Heart right ventricle (tissue), 16 donors: ENCODE data around the gene PSMB2. TPM values are rescaled to one million over a fixed set of nuclear protein-coding genes. Genes with fewer than 3 reads are reported as not detected.

Experiments used
- ATAC-seq, 8 donors: fragments of 200-7000 bp; cut with Tn5 transposase; one replicate each; pipeline ENCODE4 v1.9.1; 2020; ENCODE audit warnings: mild to moderate bottlenecking in 8 of 8, moderate library complexity in 8 of 8, moderate number of reproducible peaks in 1 of 8
- DNase-seq, 2 donors: peaks; one replicate each; pipeline ENCODE4 v3.0.0-alpha.2; 2020
- H3K27ac ChIP-seq, 10 donors: fragments of 200-600 bp; sonication (generic) in 2 of 10; one replicate each; pipeline versions ENCODE4 v1.5.0 to v1.8.0; 2020 to 2022; ENCODE audit warnings: mild to moderate bottlenecking in 3 of 10
- H3K27me3 ChIP-seq, 7 donors: fragments of 200-600 bp; one replicate each; pipeline ENCODE4 v1.8.0; 2021 to 2022; ENCODE audit warnings: mild to moderate bottlenecking in 2 of 7
- H3K36me3 ChIP-seq, 9 donors: fragments of 200-600 bp; sonication (generic) in 1 of 9; one replicate each; pipeline versions ENCODE4 v1.5.0 to v1.8.0; 2020 to 2022; ENCODE audit warnings: mild to moderate bottlenecking in 2 of 9
- H3K4me1 ChIP-seq, 9 donors: fragments of 200-600 bp; sonication (generic) in 1 of 9; one replicate each; pipeline versions ENCODE4 v1.5.0 to v1.8.0; 2020 to 2022; ENCODE audit warnings: mild to moderate bottlenecking in 4 of 9
- H3K4me3 ChIP-seq, 10 donors: fragments of 200-600 bp; sonication (generic) in 2 of 10; one replicate each; pipeline versions ENCODE4 v1.5.0 to v1.8.0; 2020 to 2022; ENCODE audit warnings: mild to moderate bottlenecking in 7 of 10, moderate library complexity in 2 of 10
- H3K9me3 ChIP-seq, 11 donors: fragments of 200-600 bp in 10 of 11; sonication (generic) in 2 of 11; one replicate each; pipeline versions ENCODE4 v1.5.0 to v1.8.0; 2013 to 2022; ENCODE audit warnings: mild to moderate bottlenecking in 2 of 11, control low read depth in 1 of 11, moderate library complexity in 1 of 11
- CTCF ChIP-seq, 9 donors: fragments of 200-600 bp; sonication (generic) in 2 of 9; IDR thresholded peaks; one replicate each; pipeline versions ENCODE4 v1.5.0 to v1.8.0; 2021 to 2022; ENCODE audit warnings: antibody characterized with exemption in 9 of 9, mild to moderate bottlenecking in 5 of 9, moderate library complexity in 1 of 9
- WGBS, 2 donors: extraction: QIAGEN DNeasy Blood & Tissue Kit; methylation state at CpG; one replicate each; pipeline ENCODE4 v1.1.7; 2013; ENCODE audit warnings: inconsistent platforms in 1 of 2; 5-methylcytosine and 5-hydroxymethylcytosine counted together
- intact Hi-C, 10 donors: fragments of 100-400 bp; cut with DNase I; formaldehyde crosslinking; loops; one replicate each; pipeline versions ENCODE4 v1.11.1 to v1.14.2; 2022
- polyA plus RNA-seq, 2 donors: library from polyadenylated mRNA; stranded (reverse); fragments of 200-250 nt; gene quantifications; one replicate each; pipeline ENCODE4 v1.2.3, GENCODE V29; 2013
- total RNA-seq, 10 donors: library from RNA; stranded (reverse); fragmentation: NEBNext Ultra II Directional in 3 of 10; extraction: Animal tissue kit (Norgen Biotek cat#: 25700) in 3 of 10; gene quantifications; one replicate each; pipeline versions ENCODE4 v1.2.1 to v1.2.4, GENCODE V29; 2021 to 2023
- donor health status: Arrhythmogenic right ventricular cardiomyopathy.
- donor health status: ischemic (EF 13 %, LVEDD 7.1; RV severe dilation, severe dysfunction).
- donor health status: healthy with polysubstance abuse.
- donor health status: DM: no; HTN: yes; CAD: no.
- donor health status: DM: no; HTN: no; CAD: no.
- donor health status: ischemic (EF 25% LVEDD 6.9; RV normal size, moderate dysfunction).
- donor health status: ischemic (EF 25% LVEDD 5.7; RV mildly dilated, moderate dysfunction).
- donor health status: healthy.
- donor health status: DM: yes; HTN: yes; CAD: no.
- donor health status: Ischemic cardiomyopathy.
- donor health status: ischemic (EF 35%, LVEDD 5.7; RV mildly dilated, moderate dysfunction).
- donor health status: nonischemic (EF 11% LVEDD 7.7; RV severe dilation, severe dysfunction).
- donor health status: DM: yes; HTN: yes; CAD: no.
- donor health status: PGD.
- donor health status: ischemic (EF 29% LVEDD 5.4; RV normal size, mild dysfunction).
- donor health status: nonischemic (EF 23%, LVEDD 6.1; RV moderate dilation, normal function).

The PSMB2 gene
- total and polyA plus RNA-seq, 12 donors = 34.1 to 55.0 (median 39.1) TPM

GRCh38 chr1:35672116-35672515, 30.8 kb upstream of the PSMB2 start:
- intact Hi-C loops = no loop called here
- ATAC-seq (no peak), DNase-seq (no peak)
- Histone ChIP-seq H3K36me3 (no peaks in the 10 kb centered on the region), H3K27ac (no peak overlapping the region), H3K4me1 (no peaks in the 10 kb centered on the region), H3K9me3 (no peaks in the 10 kb centered on the region), H3K4me3 (no peak overlapping the region), H3K27me3 (peaks cover 0 to 20% (median 3%) of the 10 kb centered on the region in 7 donors)
- WGBS, 2 donors = 63 to 78% methylated on average over 6 of the region's 6 CpGs
- no peak for TF ChIP-seq CTCF (IDR thresholded peaks at IDR 0.05)

DNA sequence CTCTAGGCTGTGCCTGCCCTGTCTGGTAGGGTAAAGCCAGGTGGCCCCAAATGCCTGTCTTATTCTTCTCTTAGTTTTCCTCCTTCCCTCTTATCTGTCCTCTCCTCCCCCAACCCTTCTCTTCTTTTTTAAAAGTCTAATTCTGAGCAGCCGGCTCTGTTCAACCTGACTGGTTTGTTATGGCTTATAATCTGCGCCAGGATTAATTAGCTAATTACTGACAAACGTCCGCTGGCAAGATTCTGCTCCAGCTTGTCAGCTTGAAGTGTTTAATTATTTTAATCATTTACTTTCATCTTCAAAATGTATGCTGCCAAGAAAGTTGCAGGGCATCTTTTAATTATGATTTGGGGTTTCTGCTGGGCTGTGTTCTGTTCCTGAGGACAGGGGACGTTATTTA, 27.2 kb upstream of the PSMB2 start:
- no peak for TF ChIP-seq CTCF (IDR thresholded peaks at IDR 0.05)
- Histone ChIP-seq H3K36me3 (no peaks in the 10 kb centered on the region), H3K27me3 (peaks cover 0 to 40% (median 12%) of the 10 kb centered on the region in 7 donors), H3K27ac (no peak overlapping the region), H3K4me1 (no peaks in the 10 kb centered on the region), H3K4me3 (no peak overlapping the region), H3K9me3 (no peaks in the 10 kb centered on the region)
- 66 to 73% methylated on average over 5 of the region's 5 CpGs for WGBS, 2 donors
- ATAC-seq (no peak), DNase-seq (no peak)
- intact Hi-C loops = no loop called here

DNA sequence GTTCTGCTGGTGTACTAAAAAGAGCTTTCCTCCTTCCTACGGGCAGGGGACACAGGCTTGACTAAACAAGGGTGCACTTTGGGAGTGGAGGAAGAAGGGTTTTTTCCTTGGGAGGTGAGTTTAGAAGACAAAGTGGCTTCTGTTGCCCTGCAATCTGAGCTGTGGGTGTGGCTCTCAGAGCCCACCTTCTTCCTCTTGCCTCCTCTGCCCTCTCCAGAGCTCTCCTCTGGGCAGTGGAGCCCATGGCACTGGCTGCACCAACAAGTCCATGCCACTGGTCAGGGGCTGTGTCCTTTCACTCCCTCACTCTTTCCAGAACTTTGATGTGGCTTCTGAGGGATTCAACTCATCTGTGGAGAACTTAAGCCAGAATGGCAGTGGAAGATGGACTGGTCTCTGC, 25.6 kb upstream of the PSMB2 start:
- Histone ChIP-seq H3K9me3 (no peaks in the 10 kb centered on the region), H3K4me1 (no peaks in the 10 kb centered on the region), H3K36me3 (no peaks in the 10 kb centered on the region), H3K27me3 (peaks cover 0 to 27% (median 12%) of the 10 kb centered on the region in 7 donors), H3K4me3 (no peak overlapping the region), H3K27ac (no peak overlapping the region)
- WGBS, 2 donors = 43 to 60% methylated on average over 1 of the region's 1 CpG
- intact Hi-C loops = no loop called here
- DNase-seq (no peak), ATAC-seq (no peak)
- TF ChIP-seq CTCF (IDR thresholded peaks at IDR 0.05) = no peak

DNA sequence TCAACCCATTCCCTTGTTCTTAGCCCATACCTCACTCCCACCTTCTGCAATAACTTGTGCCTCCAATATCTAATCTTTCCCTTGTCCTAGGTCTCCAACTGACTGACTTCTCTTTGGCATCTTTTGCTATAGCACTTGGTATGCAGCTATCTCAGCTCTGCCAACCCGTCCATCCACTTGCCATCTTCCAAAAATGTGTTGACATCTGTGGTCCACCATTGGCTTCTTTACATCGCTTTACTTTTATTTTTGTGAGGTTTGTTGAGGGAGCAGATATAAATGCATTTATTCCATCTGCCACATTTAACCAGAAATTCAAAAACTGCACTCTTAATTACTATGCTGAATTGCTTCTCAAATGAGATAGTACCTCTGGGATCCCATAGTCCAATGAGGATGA, 24.9 kb upstream of the PSMB2 start:
- WGBS, 2 donors = 78 to 81% methylated on average over 2 of the region's 2 CpGs
- no peak overlapping the region for H3K4me3 ChIP-seq
- intact Hi-C loops = no loop called here
- H3K27me3 ChIP-seq = peaks cover 0 to 27% (median 12%) of the 10 kb centered on the region in 7 donors
- no peak for TF ChIP-seq CTCF (IDR thresholded peaks at IDR 0.05)
- no peak for ATAC-seq
- H3K27ac ChIP-seq = no peak overlapping the region
- no peaks in the 10 kb centered on the region for H3K36me3 ChIP-seq
- H3K4me1 ChIP-seq = no peaks in the 10 kb centered on the region
- no peaks in the 10 kb centered on the region for H3K9me3 ChIP-seq
- DNase-seq = no peak
